ENCODE results near the gene PCYT2. TPM values are rescaled to one million over a fixed set of nuclear protein-coding genes. Genes with fewer than 3 reads are reported as not detected.

Gene PCYT2
- total RNA-seq, 1 experiment from 2014 or later = 51.5 TPM

DNA sequence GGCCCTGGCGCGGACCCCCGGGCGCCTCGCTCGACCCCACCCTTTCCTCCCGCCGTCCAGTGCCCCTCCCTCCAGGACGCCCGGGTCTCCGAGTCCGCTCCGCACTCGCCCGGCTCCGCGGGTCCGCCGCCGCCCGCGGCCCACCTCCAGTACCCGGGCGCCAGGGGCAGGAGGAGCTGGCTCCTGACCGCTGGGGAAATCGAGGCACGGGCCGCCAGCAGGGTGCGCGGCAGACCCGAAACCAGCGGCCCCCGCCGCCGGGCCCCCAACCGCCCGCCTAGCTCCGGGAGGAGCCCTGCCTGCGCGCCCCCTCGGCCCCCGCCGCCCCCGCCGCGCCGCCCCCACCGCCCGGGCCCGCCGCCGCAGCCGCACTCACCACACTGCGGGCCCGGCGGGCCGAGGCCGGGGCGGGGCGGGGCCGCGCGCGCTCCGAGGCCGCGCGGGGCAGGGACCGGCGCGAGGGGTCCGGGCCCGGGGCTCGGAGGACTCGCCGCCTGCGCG, 16.0 kb upstream of the PCYT2 start:
- intact Hi-C loops (cut with micrococcal nuclease) = loop anchor here (5.0 kb wide), 1 partner anchor 55 kb away; the partner anchor contains the start of gene ARHGDIA
- Histone ChIP-seq H4K20me1 (ENCODE audit: insufficient read depth) (no peaks in the 10 kb centered on the region), H3K9me2 (ENCODE audit: insufficient read depth) (no peaks in the 10 kb centered on the region), H3K9me3 (ENCODE audit: control insufficient read depth in 1 of 2, insufficient read depth in 1 of 2, low read depth in 1 of 2, low read length in 2 of 2) (no peaks in the 10 kb centered on the region), H3K4me3 (replicated peaks in 1 of 2; ENCODE audit: low read depth in 1 of 2, low read length in 2 of 2) (peak overlapping the region; percentile 89 to 93), H2AFZ (ENCODE audit: low read depth, low read length, poor library complexity, severe bottlenecking) (no peak overlapping the region), H3K36me3 (ENCODE audit: control insufficient read depth in 1 of 2, insufficient read depth in 2 of 2, low read length in 2 of 2) (peaks cover 2 to 9% of the 10 kb centered on the region in 2 experiments; a peak in 2 of 4 replicates), H3K4me2 (ENCODE audit: low read length) (peak overlapping the region; percentile 95), H3K4me1 (ENCODE audit: control insufficient read depth in 1 of 2, insufficient read depth in 2 of 2, low read length in 2 of 2) (peaks cover 41 to 72% of the 10 kb centered on the region in 2 experiments), H3K9ac (ENCODE audit: low read length) (peak overlapping the region; percentile 91), H3K27ac (ENCODE audit: low read depth, low read length) (peak overlapping the region; percentile 97), H3K27me3 (ENCODE audit: insufficient read depth, low read length) (no peaks in the 10 kb centered on the region), H3K79me2 (ENCODE audit: insufficient read depth, low read length) (peaks cover 55% of the 10 kb centered on the region)
- CTCF ChIA-PET = interaction anchor here (0.7 to 2.1 kb wide), 10 partner anchors 9 to 111 kb away, joined by 4 to 7 read pairs (median 5); partner anchors contain the start of genes CENPX, DCXR and LRRC45
- TF ChIP-seq ZFX (IDR thresholded peaks at IDR 0.05) (peak; percentile 48), ZNF274 (IDR thresholded peaks at IDR 0.05; ENCODE audit: low read depth, low read length) (no peak)
- BruUV-seq (replicated peaks) = no TSS peak
- RAD21 ChIA-PET (ENCODE audit: low non-redundant PET in 1 of 2, low total read pairs in 2 of 2, uncharacterized antibody in 2 of 2, unreplicated experiment in 2 of 2) = interaction anchor here in 1 of 2 experiments (0.7 kb wide), 2 partner anchors 51 to 68 kb away, joined by 3 read pairs; no protein-coding TSS in a partner anchor
- POLR2A ChIA-PET = interaction anchor here (0.7 to 4.6 kb wide), 4 partner anchors 10 to 214 kb away, joined by 3 to 18 read pairs (median 6); partner anchors contain the start of genes CENPX, LRRC45 and PYCR1
- DNase-seq (ENCODE audit: low read depth, low spot score) (no peak), ATAC-seq (peak; percentile 14; the same call in 1 of the 2 replicates)

DNA sequence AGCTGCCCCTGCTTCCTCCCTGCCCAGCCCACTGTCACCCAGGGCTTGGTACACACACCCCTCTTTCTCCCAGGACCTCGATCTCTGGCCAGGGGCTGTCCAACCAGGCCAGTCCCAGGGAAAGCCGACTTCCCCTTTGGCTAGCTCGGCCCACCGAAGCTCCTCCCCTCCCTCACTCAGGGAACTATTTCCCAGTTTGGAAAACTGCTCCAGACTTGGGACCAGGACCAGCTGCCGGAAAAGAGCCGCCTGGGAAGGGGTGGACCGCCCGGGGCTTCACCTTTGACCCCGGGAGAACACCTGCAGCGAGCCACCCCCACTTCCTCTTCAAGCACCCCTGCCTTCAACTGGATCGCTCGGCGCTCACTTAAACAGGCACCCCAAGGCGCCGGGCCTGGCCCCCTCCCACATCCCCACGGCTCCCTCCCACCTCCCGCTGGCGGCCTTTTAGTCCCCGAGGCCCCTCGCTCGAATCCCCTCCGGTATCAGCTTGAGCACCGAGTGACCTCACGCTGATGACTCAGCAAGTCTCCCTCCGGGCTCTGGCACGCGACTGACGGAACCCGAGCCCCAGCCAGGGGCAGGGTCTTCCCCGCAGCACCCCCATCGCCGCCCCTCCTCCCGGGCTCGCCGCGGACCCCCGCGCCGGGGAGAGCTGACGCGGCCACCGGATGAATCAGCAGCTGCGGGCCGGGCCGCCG, 15.4 kb upstream of the PCYT2 start:
- Histone ChIP-seq H3K9ac (ENCODE audit: low read length) (peak overlapping the region; percentile 91), H3K79me2 (ENCODE audit: insufficient read depth, low read length) (peaks cover 61% of the 10 kb centered on the region), H4K20me1 (ENCODE audit: insufficient read depth) (no peaks in the 10 kb centered on the region), H3K4me1 (ENCODE audit: control insufficient read depth in 1 of 2, insufficient read depth in 2 of 2, low read length in 2 of 2) (peaks cover 41 to 66% of the 10 kb centered on the region in 2 experiments), H3K9me3 (ENCODE audit: control insufficient read depth in 1 of 2, insufficient read depth in 1 of 2, low read depth in 1 of 2, low read length in 2 of 2) (no peaks in the 10 kb centered on the region), H3K4me2 (ENCODE audit: low read length) (peak overlapping the region; percentile 84), H3K9me2 (ENCODE audit: insufficient read depth) (no peaks in the 10 kb centered on the region), H3K36me3 (ENCODE audit: control insufficient read depth in 1 of 2, insufficient read depth in 2 of 2, low read length in 2 of 2) (peaks cover 6 to 14% of the 10 kb centered on the region in 2 experiments; a peak in 3 of 4 replicates), H3K27ac (ENCODE audit: low read depth, low read length) (peak overlapping the region; percentile 97), H2AFZ (ENCODE audit: low read depth, low read length, poor library complexity, severe bottlenecking) (no peak overlapping the region), H3K27me3 (ENCODE audit: insufficient read depth, low read length) (no peaks in the 10 kb centered on the region), H3K4me3 (replicated peaks in 1 of 2; ENCODE audit: low read depth in 1 of 2, low read length in 2 of 2) (peak overlapping the region; percentile 89 to 93)
- ChIA-PET POLR2A (interaction anchor here (0.8 to 4.6 kb wide), 6 partner anchors 10 to 66 kb away, joined by 3 to 18 read pairs (median 4); partner anchors contain the start of genes P4HB and PYCR1), CTCF (interaction anchor here (1.0 to 2.1 kb wide), 5 partner anchors 10 to 111 kb away, joined by 3 to 7 read pairs (median 5); partner anchors contain the start of gene DCXR), RAD21 (ENCODE audit: low non-redundant PET in 1 of 2, low total read pairs in 2 of 2, uncharacterized antibody in 2 of 2, unreplicated experiment in 2 of 2) (interaction anchor here in 1 of 2 experiments (0.9 to 1.0 kb wide), 2 partner anchors 14 to 27 kb away, joined by 3 to 4 read pairs; no protein-coding TSS in a partner anchor)
- intact Hi-C loops (cut with micrococcal nuclease) = loop anchor here (5.0 kb wide), 1 partner anchor 54 kb away; the partner anchor contains the start of gene ARHGDIA
- peak; percentile 47 for DNase-seq (ENCODE audit: low read depth, low spot score)
- ATAC-seq = peak; percentile 42
- TF ChIP-seq POLR2AphosphoS5 (IDR thresholded peaks at IDR 0.05; ENCODE audit: low read depth, low read length) = peak; percentile 48; the same call in 1 of the 2 replicates
- TF ChIP-seq, protein P1, sequence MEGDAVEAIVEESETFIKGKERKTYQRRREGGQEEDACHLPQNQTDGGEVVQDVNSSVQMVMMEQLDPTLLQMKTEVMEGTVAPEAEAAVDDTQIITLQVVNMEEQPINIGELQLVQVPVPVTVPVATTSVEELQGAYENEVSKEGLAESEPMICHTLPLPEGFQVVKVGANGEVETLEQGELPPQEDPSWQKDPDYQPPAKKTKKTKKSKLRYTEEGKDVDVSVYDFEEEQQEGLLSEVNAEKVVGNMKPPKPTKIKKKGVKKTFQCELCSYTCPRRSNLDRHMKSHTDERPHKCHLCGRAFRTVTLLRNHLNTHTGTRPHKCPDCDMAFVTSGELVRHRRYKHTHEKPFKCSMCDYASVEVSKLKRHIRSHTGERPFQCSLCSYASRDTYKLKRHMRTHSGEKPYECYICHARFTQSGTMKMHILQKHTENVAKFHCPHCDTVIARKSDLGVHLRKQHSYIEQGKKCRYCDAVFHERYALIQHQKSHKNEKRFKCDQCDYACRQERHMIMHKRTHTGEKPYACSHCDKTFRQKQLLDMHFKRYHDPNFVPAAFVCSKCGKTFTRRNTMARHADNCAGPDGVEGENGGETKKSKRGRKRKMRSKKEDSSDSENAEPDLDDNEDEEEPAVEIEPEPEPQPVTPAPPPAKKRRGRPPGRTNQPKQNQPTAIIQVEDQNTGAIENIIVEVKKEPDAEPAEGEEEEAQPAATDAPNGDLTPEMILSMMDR (IDR thresholded peaks at IDR 0.05 in 2 of 3, conservative IDR thresholded peaks at IDR 0.05 in 1 of 3; ENCODE audit: borderline replicate concordance in 1 of 3, insufficient read depth in 1 of 3, low read depth in 2 of 3, low read length in 2 of 3) = no peak
- BruUV-seq (replicated peaks) = TSS peak; percentile 38
